ENCODE measurements around the gene BMP7.
"Not testable (repeated sequence)": the region's sequence is repeated elsewhere in the genome, so short reads cannot be mapped to it uniquely, and the experiment has no call there.

BMP7 gene

GRCh38 chr20:57243480-57244220 is 22.8 kb downstream of the BMP7 start:
- H3K4me3 Mint-ChIP-seq = no peak overlapping the region
- TF ChIP-seq CTCF (IDR thresholded peaks at IDR 0.05) = no peak
- no peak for DNase-seq
- H3K27me3 Mint-ChIP-seq (ENCODE audit: low read depth, poor library complexity) = peaks cover 5% of the 10 kb centered on the region
- H3K36me3 Mint-ChIP-seq (ENCODE audit: low read depth) = peaks cover 45% of the 10 kb centered on the region
- H3K4me1 Mint-ChIP-seq = peaks cover 38% of the 10 kb centered on the region
- peak overlapping the region; percentile 15 for H3K27ac Mint-ChIP-seq
- peaks cover 33% of the 10 kb centered on the region for H3K9me3 Mint-ChIP-seq

- H3K27me3 Mint-ChIP-seq (ENCODE audit: low read depth, poor library complexity) = peaks cover 5% of the 10 kb centered on the region
- H3K36me3 Mint-ChIP-seq (ENCODE audit: low read depth) = peaks cover 38% of the 10 kb centered on the region
- TF ChIP-seq CTCF (IDR thresholded peaks at IDR 0.05) = no peak
- no peak overlapping the region for H3K4me3 Mint-ChIP-seq
- DNase-seq = no peak
- peaks cover 36% of the 10 kb centered on the region for H3K4me1 Mint-ChIP-seq
- no peak overlapping the region for H3K27ac Mint-ChIP-seq
- H3K9me3 Mint-ChIP-seq = peaks cover 30% of the 10 kb centered on the region
Measured at GRCh38 chr20:57242414-57242813, 24.0 kb downstream of the BMP7 start.

GRCh38 chr20:57241363-57241991 is 25.0 kb downstream of the BMP7 start:
- H3K36me3 Mint-ChIP-seq (ENCODE audit: low read depth) = peaks cover 34% of the 10 kb centered on the region
- peaks cover 41% of the 10 kb centered on the region for H3K4me1 Mint-ChIP-seq
- TF ChIP-seq CTCF (IDR thresholded peaks at IDR 0.05) = no peak
- no peak for DNase-seq
- H3K27me3 Mint-ChIP-seq (ENCODE audit: low read depth, poor library complexity) = no peaks in the 10 kb centered on the region
- H3K27ac Mint-ChIP-seq = no peak overlapping the region
- H3K9me3 Mint-ChIP-seq = peaks cover 30% of the 10 kb centered on the region
- H3K4me3 Mint-ChIP-seq = no peak overlapping the region

GRCh38 chr20:57240581-57241362 is 25.7 kb downstream of the BMP7 start:
- H3K27ac Mint-ChIP-seq = no peak overlapping the region
- H3K4me1 Mint-ChIP-seq = peaks cover 48% of the 10 kb centered on the region
- peaks cover 30% of the 10 kb centered on the region for H3K9me3 Mint-ChIP-seq
- TF ChIP-seq CTCF (IDR thresholded peaks at IDR 0.05) = no peak
- peaks cover 34% of the 10 kb centered on the region for H3K36me3 Mint-ChIP-seq (ENCODE audit: low read depth)
- no peak for DNase-seq
- no peak overlapping the region for H3K4me3 Mint-ChIP-seq
- H3K27me3 Mint-ChIP-seq (ENCODE audit: low read depth, poor library complexity) = no peaks in the 10 kb centered on the region

- peaks cover 30% of the 10 kb centered on the region for H3K9me3 Mint-ChIP-seq
- DNase-seq; H3K27me3 Mint-ChIP-seq (ENCODE audit: low read depth, poor library complexity); H3K27ac Mint-ChIP-seq; H3K4me3 Mint-ChIP-seq: not testable (repeated sequence)
- peaks cover 56% of the 10 kb centered on the region for H3K4me1 Mint-ChIP-seq
- peaks cover 34% of the 10 kb centered on the region for H3K36me3 Mint-ChIP-seq (ENCODE audit: low read depth)
Measured at GRCh38 chr20:57239725-57240124, 26.7 kb downstream of the BMP7 start.

- H3K4me1 Mint-ChIP-seq = peaks cover 56% of the 10 kb centered on the region
- H3K27ac Mint-ChIP-seq = not testable (repeated sequence)
- peaks cover 34% of the 10 kb centered on the region for H3K36me3 Mint-ChIP-seq (ENCODE audit: low read depth)
Measured at GRCh38 chr20:57239324-57239723, 27.1 kb downstream of the BMP7 start.

More at GRCh38 chr20:57239324-57239723, 27.1 kb downstream of the BMP7 start:
- peaks cover 30% of the 10 kb centered on the region for H3K9me3 Mint-ChIP-seq
- H3K4me3 Mint-ChIP-seq; H3K27me3 Mint-ChIP-seq (ENCODE audit: low read depth, poor library complexity); DNase-seq: not testable (repeated sequence)
